Measurements from ENCODE around the gene CHRM2.

DNA sequence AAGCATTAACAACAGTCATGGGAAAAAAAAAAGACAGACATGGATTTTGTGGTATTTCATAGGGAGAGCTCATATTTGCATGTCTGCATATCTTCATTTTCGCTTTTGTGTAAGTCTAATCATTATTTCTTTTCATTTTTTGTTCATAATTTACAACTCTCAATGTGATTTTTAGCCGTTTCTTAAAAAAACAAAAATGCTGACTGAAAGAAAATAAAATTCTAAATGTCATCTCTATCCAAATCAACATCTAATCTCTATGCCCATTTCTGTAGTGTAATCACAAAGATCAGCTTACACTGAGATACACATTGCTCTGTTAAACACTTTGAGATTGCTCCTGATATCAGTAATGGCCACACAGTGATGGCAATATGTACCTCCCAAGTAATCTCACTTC, 29.2 kb downstream of the CHRM2 start:
- TF ChIP-seq POLR2AphosphoS5 (IDR thresholded peaks at IDR 0.05) = no peak
- TF ChIP-seq, protein P1, sequence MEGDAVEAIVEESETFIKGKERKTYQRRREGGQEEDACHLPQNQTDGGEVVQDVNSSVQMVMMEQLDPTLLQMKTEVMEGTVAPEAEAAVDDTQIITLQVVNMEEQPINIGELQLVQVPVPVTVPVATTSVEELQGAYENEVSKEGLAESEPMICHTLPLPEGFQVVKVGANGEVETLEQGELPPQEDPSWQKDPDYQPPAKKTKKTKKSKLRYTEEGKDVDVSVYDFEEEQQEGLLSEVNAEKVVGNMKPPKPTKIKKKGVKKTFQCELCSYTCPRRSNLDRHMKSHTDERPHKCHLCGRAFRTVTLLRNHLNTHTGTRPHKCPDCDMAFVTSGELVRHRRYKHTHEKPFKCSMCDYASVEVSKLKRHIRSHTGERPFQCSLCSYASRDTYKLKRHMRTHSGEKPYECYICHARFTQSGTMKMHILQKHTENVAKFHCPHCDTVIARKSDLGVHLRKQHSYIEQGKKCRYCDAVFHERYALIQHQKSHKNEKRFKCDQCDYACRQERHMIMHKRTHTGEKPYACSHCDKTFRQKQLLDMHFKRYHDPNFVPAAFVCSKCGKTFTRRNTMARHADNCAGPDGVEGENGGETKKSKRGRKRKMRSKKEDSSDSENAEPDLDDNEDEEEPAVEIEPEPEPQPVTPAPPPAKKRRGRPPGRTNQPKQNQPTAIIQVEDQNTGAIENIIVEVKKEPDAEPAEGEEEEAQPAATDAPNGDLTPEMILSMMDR (IDR thresholded peaks at IDR 0.05) = no peak
- no peak for TF ChIP-seq POLR2A (IDR thresholded peaks at IDR 0.05)
